Measurements from ENCODE around the gene CLEC5A.

CLEC5A gene

DNA sequence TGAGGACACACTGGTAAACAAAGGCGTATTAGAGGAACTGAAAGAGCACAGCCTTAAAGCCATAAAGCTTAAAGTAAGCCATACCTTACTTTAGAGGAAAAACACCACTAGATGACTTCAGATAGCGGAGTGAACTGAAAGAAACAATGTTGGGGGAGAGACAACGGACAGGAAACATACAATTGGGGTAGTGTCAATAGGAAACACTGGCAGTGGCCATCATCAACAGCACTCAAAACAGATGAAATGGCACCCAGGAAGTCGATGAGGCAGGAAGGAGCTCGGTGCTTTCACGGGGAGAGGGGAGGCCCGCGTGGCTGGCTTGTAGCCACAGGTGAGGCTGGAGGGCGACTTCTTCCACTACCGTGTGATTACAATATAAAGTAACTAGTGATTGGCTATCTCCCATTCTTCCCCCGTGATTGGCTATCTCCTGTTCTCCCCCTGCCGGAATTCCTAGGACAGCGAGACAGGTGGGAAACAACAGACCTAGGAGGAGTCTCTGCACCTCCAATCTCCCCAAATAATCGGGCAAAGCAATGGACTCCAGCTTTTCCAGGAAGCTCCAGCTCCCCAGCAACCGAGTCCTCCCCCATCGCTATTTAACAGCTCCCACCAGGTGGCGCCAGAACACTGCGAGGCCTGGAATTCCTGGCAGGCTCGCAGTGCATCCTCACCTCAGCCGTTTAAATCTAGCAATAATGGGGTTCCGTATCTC is 29.2 kb upstream of the CLEC5A start (continued):
- TF ChIP-seq, protein P1, sequence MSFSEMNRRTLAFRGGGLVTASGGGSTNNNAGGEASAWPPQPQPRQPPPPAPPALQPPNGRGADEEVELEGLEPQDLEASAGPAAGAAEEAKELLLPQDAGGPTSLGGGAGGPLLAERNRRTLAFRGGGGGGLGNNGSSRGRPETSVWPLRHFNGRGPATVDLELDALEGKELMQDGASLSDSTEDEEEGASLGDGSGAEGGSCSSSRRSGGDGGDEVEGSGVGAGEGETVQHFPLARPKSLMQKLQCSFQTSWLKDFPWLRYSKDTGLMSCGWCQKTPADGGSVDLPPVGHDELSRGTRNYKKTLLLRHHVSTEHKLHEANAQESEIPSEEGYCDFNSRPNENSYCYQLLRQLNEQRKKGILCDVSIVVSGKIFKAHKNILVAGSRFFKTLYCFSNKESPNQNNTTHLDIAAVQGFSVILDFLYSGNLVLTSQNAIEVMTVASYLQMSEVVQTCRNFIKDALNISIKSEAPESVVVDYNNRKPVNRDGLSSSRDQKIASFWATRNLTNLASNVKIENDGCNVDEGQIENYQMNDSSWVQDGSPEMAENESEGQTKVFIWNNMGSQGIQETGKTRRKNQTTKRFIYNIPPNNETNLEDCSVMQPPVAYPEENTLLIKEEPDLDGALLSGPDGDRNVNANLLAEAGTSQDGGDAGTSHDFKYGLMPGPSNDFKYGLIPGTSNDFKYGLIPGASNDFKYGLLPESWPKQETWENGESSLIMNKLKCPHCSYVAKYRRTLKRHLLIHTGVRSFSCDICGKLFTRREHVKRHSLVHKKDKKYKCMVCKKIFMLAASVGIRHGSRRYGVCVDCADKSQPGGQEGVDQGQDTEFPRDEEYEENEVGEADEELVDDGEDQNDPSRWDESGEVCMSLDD (tag by site-specific recombination; IDR thresholded peaks at IDR 0.05) = peak; percentile 40; the same call in 1 of the 2 replicates
- peak; percentile 61 for TF ChIP-seq ZNF341 (tag by site-specific recombination; IDR thresholded peaks at IDR 0.05; ENCODE audit: low read depth)
- TF ChIP-seq ZNF239 (tag by site-specific recombination; IDR thresholded peaks at IDR 0.05) = no peak
- TF ChIP-seq, protein P2, sequence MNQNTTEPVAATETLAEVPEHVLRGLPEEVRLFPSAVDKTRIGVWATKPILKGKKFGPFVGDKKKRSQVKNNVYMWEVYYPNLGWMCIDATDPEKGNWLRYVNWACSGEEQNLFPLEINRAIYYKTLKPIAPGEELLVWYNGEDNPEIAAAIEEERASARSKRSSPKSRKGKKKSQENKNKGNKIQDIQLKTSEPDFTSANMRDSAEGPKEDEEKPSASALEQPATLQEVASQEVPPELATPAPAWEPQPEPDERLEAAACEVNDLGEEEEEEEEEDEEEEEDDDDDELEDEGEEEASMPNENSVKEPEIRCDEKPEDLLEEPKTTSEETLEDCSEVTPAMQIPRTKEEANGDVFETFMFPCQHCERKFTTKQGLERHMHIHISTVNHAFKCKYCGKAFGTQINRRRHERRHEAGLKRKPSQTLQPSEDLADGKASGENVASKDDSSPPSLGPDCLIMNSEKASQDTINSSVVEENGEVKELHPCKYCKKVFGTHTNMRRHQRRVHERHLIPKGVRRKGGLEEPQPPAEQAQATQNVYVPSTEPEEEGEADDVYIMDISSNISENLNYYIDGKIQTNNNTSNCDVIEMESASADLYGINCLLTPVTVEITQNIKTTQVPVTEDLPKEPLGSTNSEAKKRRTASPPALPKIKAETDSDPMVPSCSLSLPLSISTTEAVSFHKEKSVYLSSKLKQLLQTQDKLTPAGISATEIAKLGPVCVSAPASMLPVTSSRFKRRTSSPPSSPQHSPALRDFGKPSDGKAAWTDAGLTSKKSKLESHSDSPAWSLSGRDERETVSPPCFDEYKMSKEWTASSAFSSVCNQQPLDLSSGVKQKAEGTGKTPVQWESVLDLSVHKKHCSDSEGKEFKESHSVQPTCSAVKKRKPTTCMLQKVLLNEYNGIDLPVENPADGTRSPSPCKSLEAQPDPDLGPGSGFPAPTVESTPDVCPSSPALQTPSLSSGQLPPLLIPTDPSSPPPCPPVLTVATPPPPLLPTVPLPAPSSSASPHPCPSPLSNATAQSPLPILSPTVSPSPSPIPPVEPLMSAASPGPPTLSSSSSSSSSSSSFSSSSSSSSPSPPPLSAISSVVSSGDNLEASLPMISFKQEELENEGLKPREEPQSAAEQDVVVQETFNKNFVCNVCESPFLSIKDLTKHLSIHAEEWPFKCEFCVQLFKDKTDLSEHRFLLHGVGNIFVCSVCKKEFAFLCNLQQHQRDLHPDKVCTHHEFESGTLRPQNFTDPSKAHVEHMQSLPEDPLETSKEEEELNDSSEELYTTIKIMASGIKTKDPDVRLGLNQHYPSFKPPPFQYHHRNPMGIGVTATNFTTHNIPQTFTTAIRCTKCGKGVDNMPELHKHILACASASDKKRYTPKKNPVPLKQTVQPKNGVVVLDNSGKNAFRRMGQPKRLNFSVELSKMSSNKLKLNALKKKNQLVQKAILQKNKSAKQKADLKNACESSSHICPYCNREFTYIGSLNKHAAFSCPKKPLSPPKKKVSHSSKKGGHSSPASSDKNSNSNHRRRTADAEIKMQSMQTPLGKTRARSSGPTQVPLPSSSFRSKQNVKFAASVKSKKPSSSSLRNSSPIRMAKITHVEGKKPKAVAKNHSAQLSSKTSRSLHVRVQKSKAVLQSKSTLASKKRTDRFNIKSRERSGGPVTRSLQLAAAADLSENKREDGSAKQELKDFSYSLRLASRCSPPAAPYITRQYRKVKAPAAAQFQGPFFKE (tag by site-specific recombination; IDR thresholded peaks at IDR 0.05; ENCODE audit: borderline replicate concordance) = no peak
- TF ChIP-seq ZNF544 (tag by site-specific recombination; IDR thresholded peaks at IDR 0.05) = no peak
- no peak for TF ChIP-seq SETDB1 (IDR thresholded peaks at IDR 0.05; ENCODE audit: insufficient read length, low read length)
- no peak for TF ChIP-seq KLF16 (tag by site-specific recombination; IDR thresholded peaks at IDR 0.05)
- TF ChIP-seq ZNF514 (tag by site-specific recombination; IDR thresholded peaks at IDR 0.05) = no peak
- TF ChIP-seq, protein P3, sequence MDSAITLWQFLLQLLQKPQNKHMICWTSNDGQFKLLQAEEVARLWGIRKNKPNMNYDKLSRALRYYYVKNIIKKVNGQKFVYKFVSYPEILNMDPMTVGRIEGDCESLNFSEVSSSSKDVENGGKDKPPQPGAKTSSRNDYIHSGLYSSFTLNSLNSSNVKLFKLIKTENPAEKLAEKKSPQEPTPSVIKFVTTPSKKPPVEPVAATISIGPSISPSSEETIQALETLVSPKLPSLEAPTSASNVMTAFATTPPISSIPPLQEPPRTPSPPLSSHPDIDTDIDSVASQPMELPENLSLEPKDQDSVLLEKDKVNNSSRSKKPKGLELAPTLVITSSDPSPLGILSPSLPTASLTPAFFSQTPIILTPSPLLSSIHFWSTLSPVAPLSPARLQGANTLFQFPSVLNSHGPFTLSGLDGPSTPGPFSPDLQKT (IDR thresholded peaks at IDR 0.05; ENCODE audit: borderline replicate concordance, low read depth, low read length) = no peak
- TF ChIP-seq ZNF677 (tag by site-specific recombination; IDR thresholded peaks at IDR 0.05) = no peak
- no peak for TF ChIP-seq ZNF23 (tag by site-specific recombination; IDR thresholded peaks at IDR 0.05; ENCODE audit: borderline replicate concordance)
- TF ChIP-seq ZNF792 (tag by site-specific recombination; IDR thresholded peaks at IDR 0.05) = no peak
- no peak for TF ChIP-seq ZNF121 (tag by site-specific recombination; IDR thresholded peaks at IDR 0.05)
- TF ChIP-seq ZFP37 (tag by site-specific recombination; IDR thresholded peaks at IDR 0.05) = no peak
- TF ChIP-seq ZNF510 (tag by site-specific recombination; IDR thresholded peaks at IDR 0.05; ENCODE audit: insufficient replicate concordance) = no peak
- no peak for TF ChIP-seq MZF1 (tag by site-specific recombination; IDR thresholded peaks at IDR 0.05; ENCODE audit: borderline replicate concordance)
- TF ChIP-seq ZNF350 (tag by site-specific recombination; IDR thresholded peaks at IDR 0.05) = no peak
- TF ChIP-seq, protein P4, sequence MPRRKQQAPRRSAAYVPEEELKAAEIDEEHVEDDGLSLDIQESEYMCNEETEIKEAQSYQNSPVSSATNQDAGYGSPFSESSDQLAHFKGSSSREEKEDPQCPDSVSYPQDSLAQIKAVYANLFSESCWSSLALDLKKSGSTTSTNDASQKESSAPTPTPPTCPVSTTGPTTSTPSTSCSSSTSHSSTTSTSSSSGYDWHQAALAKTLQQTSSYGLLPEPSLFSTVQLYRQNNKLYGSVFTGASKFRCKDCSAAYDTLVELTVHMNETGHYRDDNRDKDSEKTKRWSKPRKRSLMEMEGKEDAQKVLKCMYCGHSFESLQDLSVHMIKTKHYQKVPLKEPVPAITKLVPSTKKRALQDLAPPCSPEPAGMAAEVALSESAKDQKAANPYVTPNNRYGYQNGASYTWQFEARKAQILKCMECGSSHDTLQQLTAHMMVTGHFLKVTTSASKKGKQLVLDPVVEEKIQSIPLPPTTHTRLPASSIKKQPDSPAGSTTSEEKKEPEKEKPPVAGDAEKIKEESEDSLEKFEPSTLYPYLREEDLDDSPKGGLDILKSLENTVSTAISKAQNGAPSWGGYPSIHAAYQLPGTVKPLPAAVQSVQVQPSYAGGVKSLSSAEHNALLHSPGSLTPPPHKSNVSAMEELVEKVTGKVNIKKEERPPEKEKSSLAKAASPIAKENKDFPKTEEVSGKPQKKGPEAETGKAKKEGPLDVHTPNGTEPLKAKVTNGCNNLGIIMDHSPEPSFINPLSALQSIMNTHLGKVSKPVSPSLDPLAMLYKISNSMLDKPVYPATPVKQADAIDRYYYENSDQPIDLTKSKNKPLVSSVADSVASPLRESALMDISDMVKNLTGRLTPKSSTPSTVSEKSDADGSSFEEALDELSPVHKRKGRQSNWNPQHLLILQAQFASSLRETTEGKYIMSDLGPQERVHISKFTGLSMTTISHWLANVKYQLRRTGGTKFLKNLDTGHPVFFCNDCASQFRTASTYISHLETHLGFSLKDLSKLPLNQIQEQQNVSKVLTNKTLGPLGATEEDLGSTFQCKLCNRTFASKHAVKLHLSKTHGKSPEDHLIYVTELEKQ (tag by site-specific recombination; IDR thresholded peaks at IDR 0.05; ENCODE audit: borderline replicate concordance) = no peak
- no peak for TF ChIP-seq ZNF302 (tag by site-specific recombination; IDR thresholded peaks at IDR 0.05; ENCODE audit: low read depth)
- no peak; the same call in 1 of the 2 replicates for TF ChIP-seq ZNF394 (tag by site-specific recombination; IDR thresholded peaks at IDR 0.05; ENCODE audit: borderline replicate concordance)
- no peak for TF ChIP-seq ZBTB48 (tag by site-specific recombination; IDR thresholded peaks at IDR 0.05)
- no peak for TF ChIP-seq ZNF16 (tag by site-specific recombination; IDR thresholded peaks at IDR 0.05; ENCODE audit: low read depth)
- TF ChIP-seq ZNF654 (tag by site-specific recombination; IDR thresholded peaks at IDR 0.05; ENCODE audit: low read depth) = peak; percentile 94
- TF ChIP-seq SCRT2 (tag by site-specific recombination; IDR thresholded peaks at IDR 0.05) = peak; percentile 91
- TF ChIP-seq, protein P5, sequence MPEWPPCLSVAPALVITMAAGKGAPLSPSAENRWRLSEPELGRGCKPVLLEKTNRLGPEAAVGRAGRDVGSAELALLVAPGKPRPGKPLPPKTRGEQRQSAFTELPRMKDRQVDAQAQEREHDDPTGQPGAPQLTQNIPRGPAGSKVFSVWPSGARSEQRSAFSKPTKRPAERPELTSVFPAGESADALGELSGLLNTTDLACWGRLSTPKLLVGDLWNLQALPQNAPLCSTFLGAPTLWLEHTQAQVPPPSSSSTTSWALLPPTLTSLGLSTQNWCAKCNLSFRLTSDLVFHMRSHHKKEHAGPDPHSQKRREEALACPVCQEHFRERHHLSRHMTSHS (tag by site-specific recombination; IDR thresholded peaks at IDR 0.05) = no peak
- no peak for TF ChIP-seq ZNF10 (tag by site-specific recombination; IDR thresholded peaks at IDR 0.05)

Measured in HEK293 (cell line).